IPS-15b (cell line): ENCODE results near the gene EML4.
"Not testable (repeated sequence)": the region's sequence is repeated elsewhere in the genome, so short reads cannot be mapped to it uniquely, and the experiment has no call there.

Experiments
- H3K27me3 ChIP-seq: one replicate; pipeline ENCODE4 v1.6.1; 2013; ENCODE audit warnings: low read length; ENCODE audit not compliant: control insufficient read depth, insufficient read depth
- H3K36me3 ChIP-seq: one replicate; pipeline ENCODE4 v1.6.1; 2013; ENCODE audit warnings: low read length; ENCODE audit not compliant: control insufficient read depth, insufficient read depth
- H3K4me1 ChIP-seq: one replicate; pipeline ENCODE4 v1.6.1; 2013; ENCODE audit warnings: mild to moderate bottlenecking, low read length; ENCODE audit not compliant: control insufficient read depth, insufficient read depth
- H3K4me3 ChIP-seq: one replicate; pipeline ENCODE4 v1.5.1; 2013; ENCODE audit warnings: low read depth, low read length
- H3K9ac ChIP-seq: one replicate; pipeline ENCODE4 v1.6.1; 2013; ENCODE audit warnings: low read depth, mild to moderate bottlenecking, low read length
- H3K9me3 ChIP-seq: one replicate; pipeline ENCODE4 v1.6.1; 2013; ENCODE audit warnings: mild to moderate bottlenecking, low read length; ENCODE audit not compliant: control insufficient read depth, insufficient read depth

Gene EML4

GRCh38 chr2:42167458-42167857 is 1.7 kb upstream of the EML4 start:
- no peak overlapping the region for H3K4me3 ChIP-seq
- H3K36me3 ChIP-seq = no peaks in the 10 kb centered on the region
- H3K4me1 ChIP-seq = peaks cover 17% of the 10 kb centered on the region
- H3K9me3 ChIP-seq = no peaks in the 10 kb centered on the region
- no peak overlapping the region for H3K9ac ChIP-seq
- H3K27me3 ChIP-seq = no peaks in the 10 kb centered on the region

- no peak overlapping the region for H3K9ac ChIP-seq
- no peaks in the 10 kb centered on the region for H3K27me3 ChIP-seq
- peak overlapping the region; percentile 30 for H3K4me3 ChIP-seq
- H3K4me1 ChIP-seq = peaks cover 17% of the 10 kb centered on the region
- no peaks in the 10 kb centered on the region for H3K9me3 ChIP-seq
- no peaks in the 10 kb centered on the region for H3K36me3 ChIP-seq
Measured at GRCh38 chr2:42168459-42169099, 574 bp upstream of the EML4 start.

- Histone ChIP-seq H3K4me3 (peak overlapping the region; percentile 91), H3K36me3 (no peaks in the 10 kb centered on the region), H3K9me3 (no peaks in the 10 kb centered on the region), H3K9ac (peak overlapping the region; percentile 77), H3K4me1 (peaks cover 17% of the 10 kb centered on the region), H3K27me3 (no peaks in the 10 kb centered on the region)
Measured at GRCh38 chr2:42169874-42170521, 845 bp downstream of the EML4 start.

- Histone ChIP-seq H3K36me3 (no peaks in the 10 kb centered on the region), H3K27me3 (no peaks in the 10 kb centered on the region), H3K9me3 (no peaks in the 10 kb centered on the region), H3K9ac (peak overlapping the region; percentile 49), H3K4me3 (peak overlapping the region; percentile 91), H3K4me1 (peaks cover 17% of the 10 kb centered on the region)
Measured at GRCh38 chr2:42170619-42171395, 1.7 kb downstream of the EML4 start.

GRCh38 chr2:42171396-42171980 is 2.3 kb downstream of the EML4 start:
- H3K9me3 ChIP-seq = no peaks in the 10 kb centered on the region
- H3K4me3 ChIP-seq = peak overlapping the region; percentile 91
- H3K4me1 ChIP-seq = peaks cover 17% of the 10 kb centered on the region
- H3K9ac ChIP-seq = peak overlapping the region; percentile 42
- H3K36me3 ChIP-seq = no peaks in the 10 kb centered on the region
- no peaks in the 10 kb centered on the region for H3K27me3 ChIP-seq

- H3K9me3 ChIP-seq = no peaks in the 10 kb centered on the region
- peaks cover 17% of the 10 kb centered on the region for H3K4me1 ChIP-seq
- H3K9ac ChIP-seq = peak overlapping the region; percentile 42
- H3K27me3 ChIP-seq = no peaks in the 10 kb centered on the region
- H3K36me3 ChIP-seq = no peaks in the 10 kb centered on the region
- H3K4me3 ChIP-seq = peak overlapping the region; percentile 91
Measured at GRCh38 chr2:42172020-42172419, 2.9 kb downstream of the EML4 start.

- Histone ChIP-seq H3K9me3 (no peaks in the 10 kb centered on the region), H3K36me3 (no peaks in the 10 kb centered on the region), H3K27me3 (no peaks in the 10 kb centered on the region), H3K4me3 (no peak overlapping the region), H3K4me1 (peaks cover 17% of the 10 kb centered on the region), H3K9ac (no peak overlapping the region)
Measured at GRCh38 chr2:42172566-42172965, 3.4 kb downstream of the EML4 start.

- H3K9ac ChIP-seq, H3K9me3 ChIP-seq, H3K27me3 ChIP-seq, H3K4me3 ChIP-seq, H3K36me3 ChIP-seq: not testable (repeated sequence)
- H3K4me1 ChIP-seq = peaks cover 15% of the 10 kb centered on the region
Measured at GRCh38 chr2:42173467-42173866, 4.3 kb downstream of the EML4 start.

GRCh38 chr2:42176992-42177738 is 8.0 kb downstream of the EML4 start:
- Histone ChIP-seq H3K36me3 (no peaks in the 10 kb centered on the region), H3K27me3 (no peaks in the 10 kb centered on the region), H3K9me3 (no peaks in the 10 kb centered on the region), H3K4me1 (no peaks in the 10 kb centered on the region), H3K4me3 (no peak overlapping the region), H3K9ac (no peak overlapping the region)

- H3K4me3 ChIP-seq = no peak overlapping the region
- H3K4me1 ChIP-seq = no peaks in the 10 kb centered on the region
- no peaks in the 10 kb centered on the region for H3K9me3 ChIP-seq
- H3K27me3 ChIP-seq = no peaks in the 10 kb centered on the region
- H3K9ac ChIP-seq = no peak overlapping the region
- no peaks in the 10 kb centered on the region for H3K36me3 ChIP-seq
Measured at GRCh38 chr2:42178335-42178734, 9.2 kb downstream of the EML4 start.

GRCh38 chr2:42180300-42180699 is 11.1 kb downstream of the EML4 start:
- no peaks in the 10 kb centered on the region for H3K9me3 ChIP-seq
- no peaks in the 10 kb centered on the region for H3K27me3 ChIP-seq
- H3K4me3 ChIP-seq = no peak overlapping the region
- no peaks in the 10 kb centered on the region for H3K36me3 ChIP-seq
- H3K4me1 ChIP-seq = peaks cover 3% of the 10 kb centered on the region
- H3K9ac ChIP-seq = no peak overlapping the region
